ENCODE data around the gene KCTD10.

The KCTD10 gene

DNA sequence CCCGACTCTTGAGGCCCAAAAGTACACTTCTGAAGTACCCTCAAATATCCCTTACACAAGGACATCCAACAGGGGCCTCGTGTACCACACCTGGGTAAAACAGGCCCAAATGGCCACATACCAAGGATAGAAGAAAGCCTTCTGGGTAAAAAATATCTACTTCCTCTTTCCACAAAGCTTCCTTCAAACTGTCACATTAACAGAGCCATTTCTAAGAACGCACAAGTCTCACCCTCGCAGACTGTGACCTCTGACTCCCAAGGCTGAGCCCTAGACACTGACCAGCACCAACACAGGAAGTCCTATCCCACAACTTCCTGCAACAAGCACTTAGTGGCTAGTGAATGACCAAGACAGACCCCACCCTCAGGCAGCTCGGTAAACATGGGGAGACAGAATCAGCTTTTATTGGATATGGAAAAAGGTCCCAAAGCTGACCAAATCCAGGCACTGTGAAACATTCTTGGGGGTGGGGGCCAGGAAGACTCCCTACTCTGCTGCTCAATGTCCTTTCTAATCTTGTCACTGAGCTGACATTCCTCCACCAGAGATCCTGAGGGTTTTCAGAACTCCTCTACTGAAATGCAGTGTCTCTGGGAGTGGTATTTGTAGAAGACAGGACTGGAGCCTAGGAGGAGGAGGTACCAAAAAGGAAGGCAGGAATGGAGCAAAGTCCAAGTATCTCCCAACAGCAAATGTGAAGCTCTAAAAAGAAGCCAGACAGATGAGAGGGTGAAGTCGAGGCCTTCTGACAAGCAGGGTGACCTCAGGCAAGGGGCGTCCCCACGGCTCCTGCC is 15.9 kb downstream of the KCTD10 start:
- peaks cover 18% of the 10 kb centered on the region for H3K36me3 ChIP-seq (ENCODE audit: insufficient read depth, low read length)
- H3K4me1 ChIP-seq (ENCODE audit: control insufficient read depth, insufficient read depth, low read length, unreplicated experiment): peaks cover 80% of the 10 kb centered on the region
- H2AFZ ChIP-seq (ENCODE audit: low read length, unreplicated experiment): no peak overlapping the region
- peak overlapping the region; percentile 98 for H3K27ac ChIP-seq (ENCODE audit: low read depth, low read length)
- H3K27me3 ChIP-seq (ENCODE audit: insufficient read depth, low read length): no peaks in the 10 kb centered on the region
- peaks cover 82% of the 10 kb centered on the region for H3K79me2 ChIP-seq (ENCODE audit: control insufficient read depth, insufficient read depth, low read length, unreplicated experiment)
- H3K4me3 ChIP-seq (ENCODE audit: low read depth, low read length): peak overlapping the region; percentile 46; the same call in 1 of the 2 replicates

DNA sequence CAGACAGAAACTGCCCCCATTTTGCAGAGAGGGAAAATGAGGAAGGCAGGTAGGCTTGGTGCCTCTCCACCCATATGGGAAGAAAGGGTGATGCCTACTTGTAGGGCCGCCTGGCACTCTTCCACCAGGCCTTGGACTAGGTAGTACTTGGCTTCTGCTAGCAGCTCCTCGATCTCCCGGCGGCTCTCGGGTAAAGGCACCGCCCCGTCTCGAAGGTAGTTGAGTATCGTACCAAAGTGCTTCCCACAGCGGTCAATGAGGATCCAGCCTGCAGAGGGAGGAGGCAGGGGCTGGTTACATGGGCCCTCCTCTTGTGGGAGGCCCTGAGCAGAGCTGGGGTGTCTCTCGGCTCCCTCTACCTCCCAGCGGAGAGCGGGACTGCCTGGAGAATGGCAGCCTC is 16.6 kb downstream of the KCTD10 start:
- Histone ChIP-seq H3K27me3 (ENCODE audit: insufficient read depth, low read length) (no peaks in the 10 kb centered on the region), H3K27ac (ENCODE audit: low read depth, low read length) (peak overlapping the region; percentile 98), H3K4me1 (ENCODE audit: control insufficient read depth, insufficient read depth, low read length, unreplicated experiment) (peaks cover 84% of the 10 kb centered on the region), H3K36me3 (ENCODE audit: insufficient read depth, low read length) (peaks cover 25% of the 10 kb centered on the region), H2AFZ (ENCODE audit: low read length, unreplicated experiment) (no peak overlapping the region), H3K79me2 (ENCODE audit: control insufficient read depth, insufficient read depth, low read length, unreplicated experiment) (peaks cover 80% of the 10 kb centered on the region), H3K4me3 (ENCODE audit: low read depth, low read length) (no peak overlapping the region)

GRCh38 chr12:109459247-109459646 is 17.9 kb downstream of the KCTD10 start:
- H2AFZ ChIP-seq (ENCODE audit: low read length, unreplicated experiment): no peak overlapping the region
- peaks cover 72% of the 10 kb centered on the region for H3K4me1 ChIP-seq (ENCODE audit: control insufficient read depth, insufficient read depth, low read length, unreplicated experiment)
- H3K27ac ChIP-seq (ENCODE audit: low read depth, low read length): peak overlapping the region; percentile 73
- H3K36me3 ChIP-seq (ENCODE audit: insufficient read depth, low read length): peaks cover 33% of the 10 kb centered on the region
- H3K4me3 ChIP-seq (ENCODE audit: low read depth, low read length): no peak overlapping the region
- peaks cover 68% of the 10 kb centered on the region for H3K79me2 ChIP-seq (ENCODE audit: control insufficient read depth, insufficient read depth, low read length, unreplicated experiment)
- H3K27me3 ChIP-seq (ENCODE audit: insufficient read depth, low read length): no peaks in the 10 kb centered on the region

- Histone ChIP-seq H3K4me1 (ENCODE audit: control insufficient read depth, insufficient read depth, low read length, unreplicated experiment) (peaks cover 67% of the 10 kb centered on the region), H2AFZ (ENCODE audit: low read length, unreplicated experiment) (no peak overlapping the region), H3K27ac (ENCODE audit: low read depth, low read length) (peak overlapping the region; percentile 73), H3K79me2 (ENCODE audit: control insufficient read depth, insufficient read depth, low read length, unreplicated experiment) (peaks cover 63% of the 10 kb centered on the region), H3K4me3 (ENCODE audit: low read depth, low read length) (peak overlapping the region; percentile 32; the same call in 1 of the 2 replicates), H3K36me3 (ENCODE audit: insufficient read depth, low read length) (peaks cover 37% of the 10 kb centered on the region), H3K27me3 (ENCODE audit: insufficient read depth, low read length) (no peaks in the 10 kb centered on the region)
Observed at GRCh38 chr12:109458771-109459208, 18.3 kb downstream of the KCTD10 start.

GRCh38 chr12:109458086-109458485 is 19.0 kb downstream of the KCTD10 start:
- H2AFZ ChIP-seq (ENCODE audit: low read length, unreplicated experiment): no peak overlapping the region
- H3K27ac ChIP-seq (ENCODE audit: low read depth, low read length): peak overlapping the region; percentile 73
- H3K4me1 ChIP-seq (ENCODE audit: control insufficient read depth, insufficient read depth, low read length, unreplicated experiment): peaks cover 62% of the 10 kb centered on the region
- H3K4me3 ChIP-seq (ENCODE audit: low read depth, low read length): 0 out of 2 replicates have a peak overlapping the region, but pooled peaks have one; percentile 32
- peaks cover 39% of the 10 kb centered on the region for H3K36me3 ChIP-seq (ENCODE audit: insufficient read depth, low read length)
- peaks cover 61% of the 10 kb centered on the region for H3K79me2 ChIP-seq (ENCODE audit: control insufficient read depth, insufficient read depth, low read length, unreplicated experiment)
- H3K27me3 ChIP-seq (ENCODE audit: insufficient read depth, low read length): no peaks in the 10 kb centered on the region

- no peak overlapping the region for H3K27ac ChIP-seq (ENCODE audit: low read depth, low read length)
- H3K79me2 ChIP-seq (ENCODE audit: control insufficient read depth, insufficient read depth, low read length, unreplicated experiment): peaks cover 56% of the 10 kb centered on the region
Observed at GRCh38 chr12:109455706-109456105, 21.4 kb downstream of the KCTD10 start.

DNA sequence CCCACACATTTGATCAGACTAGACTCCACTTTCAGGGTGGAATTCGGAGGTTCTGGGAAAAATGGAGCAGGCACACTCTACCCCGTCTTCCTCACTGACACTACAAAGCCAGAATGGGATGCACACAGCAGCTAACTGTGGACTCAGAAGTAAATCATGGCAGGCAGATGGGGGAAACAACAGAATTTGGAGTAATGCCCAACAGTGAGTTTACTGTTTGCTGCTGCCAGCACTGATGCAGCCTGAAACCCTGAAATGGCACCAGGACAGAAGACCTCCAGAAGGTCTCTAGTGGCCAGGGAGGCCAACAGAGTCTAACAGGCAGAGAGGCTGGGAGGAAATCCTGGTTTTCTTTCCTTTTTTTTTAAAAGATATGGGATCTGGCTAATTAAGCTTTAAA is 24.6 kb downstream of the KCTD10 start:
- H3K79me2 ChIP-seq (ENCODE audit: control insufficient read depth, insufficient read depth, low read length, unreplicated experiment): peaks cover 31% of the 10 kb centered on the region
- no peak overlapping the region for H2AFZ ChIP-seq (ENCODE audit: low read length, unreplicated experiment)
- peaks cover 40% of the 10 kb centered on the region for H3K36me3 ChIP-seq (ENCODE audit: insufficient read depth, low read length)
- no peaks in the 10 kb centered on the region for H3K27me3 ChIP-seq (ENCODE audit: insufficient read depth, low read length)
- no peak overlapping the region for H3K27ac ChIP-seq (ENCODE audit: low read depth, low read length)
- no peak overlapping the region for H3K4me3 ChIP-seq (ENCODE audit: low read depth, low read length)
- H3K4me1 ChIP-seq (ENCODE audit: control insufficient read depth, insufficient read depth, low read length, unreplicated experiment): peaks cover 14% of the 10 kb centered on the region

More at GRCh38 chr12:109455706-109456105, 21.4 kb downstream of the KCTD10 start:
- Histone ChIP-seq H2AFZ (ENCODE audit: low read length, unreplicated experiment) (no peak overlapping the region), H3K36me3 (ENCODE audit: insufficient read depth, low read length) (peaks cover 39% of the 10 kb centered on the region), H3K4me3 (ENCODE audit: low read depth, low read length) (no peak overlapping the region), H3K27me3 (ENCODE audit: insufficient read depth, low read length) (no peaks in the 10 kb centered on the region), H3K4me1 (ENCODE audit: control insufficient read depth, insufficient read depth, low read length, unreplicated experiment) (peaks cover 38% of the 10 kb centered on the region)

- Histone ChIP-seq H3K27me3 (ENCODE audit: insufficient read depth, low read length) (no peaks in the 10 kb centered on the region), H3K4me3 (ENCODE audit: low read depth, low read length) (no peak overlapping the region), H3K36me3 (ENCODE audit: insufficient read depth, low read length) (peaks cover 31% of the 10 kb centered on the region; the same call in 1 of the 2 replicates), H2AFZ (ENCODE audit: low read length, unreplicated experiment) (no peak overlapping the region), H3K79me2 (ENCODE audit: control insufficient read depth, insufficient read depth, low read length, unreplicated experiment) (peaks cover 23% of the 10 kb centered on the region), H3K27ac (ENCODE audit: low read depth, low read length) (no peak overlapping the region), H3K4me1 (ENCODE audit: control insufficient read depth, insufficient read depth, low read length, unreplicated experiment) (peaks cover 14% of the 10 kb centered on the region)
Observed at GRCh38 chr12:109451400-109451799, 25.7 kb downstream of the KCTD10 start.

DNA sequence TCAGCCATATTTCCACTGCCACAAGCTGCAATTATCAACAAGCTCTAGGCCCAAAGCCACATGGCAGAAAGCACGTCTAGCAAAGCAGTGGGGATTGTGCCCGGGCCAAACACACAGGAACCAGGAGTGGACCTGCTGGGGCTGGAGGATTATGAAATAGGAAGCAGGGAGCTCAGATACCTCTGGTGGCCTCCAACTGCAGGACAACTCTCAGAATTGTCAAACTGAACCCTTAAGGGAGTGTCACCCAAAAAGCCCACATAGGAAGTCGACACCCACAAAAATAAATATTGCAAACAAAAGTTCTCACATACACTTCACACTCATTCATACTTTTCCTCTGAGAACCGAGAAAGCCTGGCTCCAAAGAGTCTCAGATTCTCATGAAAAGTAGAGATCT is 26.1 kb downstream of the KCTD10 start:
- Histone ChIP-seq H2AFZ (ENCODE audit: low read length, unreplicated experiment) (no peak overlapping the region), H3K27me3 (ENCODE audit: insufficient read depth, low read length) (no peaks in the 10 kb centered on the region), H3K4me3 (ENCODE audit: low read depth, low read length) (no peak overlapping the region), H3K79me2 (ENCODE audit: control insufficient read depth, insufficient read depth, low read length, unreplicated experiment) (peaks cover 19% of the 10 kb centered on the region), H3K36me3 (ENCODE audit: insufficient read depth, low read length) (peaks cover 27% of the 10 kb centered on the region; the same call in 1 of the 2 replicates), H3K4me1 (ENCODE audit: control insufficient read depth, insufficient read depth, low read length, unreplicated experiment) (peaks cover 14% of the 10 kb centered on the region), H3K27ac (ENCODE audit: low read depth, low read length) (no peak overlapping the region)

DNA sequence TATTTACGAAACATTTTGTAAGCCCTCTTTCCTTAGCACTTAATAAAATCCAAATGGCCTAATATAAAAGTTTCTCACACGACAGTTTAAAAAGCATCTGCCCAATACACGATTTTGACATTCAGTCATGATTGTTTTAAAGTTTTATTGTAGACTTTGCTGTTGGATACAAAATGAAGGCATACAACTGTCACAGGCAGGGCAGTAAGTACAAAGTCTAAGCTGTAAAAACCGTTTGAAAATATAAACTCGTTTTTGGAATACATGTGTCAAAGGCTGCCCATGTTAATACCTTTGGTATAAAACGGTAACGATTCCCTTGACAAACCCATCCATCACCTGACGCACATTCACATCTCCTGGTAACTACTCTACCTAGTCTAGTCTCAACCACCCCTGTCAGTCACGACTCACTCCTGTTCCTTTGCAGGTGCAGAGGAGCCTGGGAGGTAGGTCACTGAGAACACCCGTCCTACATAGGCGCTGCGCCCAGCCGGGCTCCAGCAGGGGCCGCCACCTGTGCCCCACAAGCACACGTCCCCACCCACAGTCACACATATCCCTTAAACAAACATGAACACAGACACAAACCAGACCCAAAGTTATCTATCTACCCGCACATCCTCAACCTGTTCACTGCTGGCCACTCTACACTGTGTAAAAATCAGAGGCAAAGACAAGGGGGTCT is 27.1 kb downstream of the KCTD10 start:
- Histone ChIP-seq H3K4me1 (ENCODE audit: control insufficient read depth, insufficient read depth, low read length, unreplicated experiment) (peaks cover 8% of the 10 kb centered on the region), H2AFZ (ENCODE audit: low read length, unreplicated experiment) (no peak overlapping the region), H3K36me3 (ENCODE audit: insufficient read depth, low read length) (peaks cover 20% of the 10 kb centered on the region; the same call in 1 of the 2 replicates), H3K27me3 (ENCODE audit: insufficient read depth, low read length) (no peaks in the 10 kb centered on the region), H3K27ac (ENCODE audit: low read depth, low read length) (no peak overlapping the region), H3K4me3 (ENCODE audit: low read depth, low read length) (no peak overlapping the region), H3K79me2 (ENCODE audit: control insufficient read depth, insufficient read depth, low read length, unreplicated experiment) (peaks cover 16% of the 10 kb centered on the region)
